HG03342 (cell line): ENCODE results near the gene OR2K2.
"Not testable (repeated sequence)": the region's sequence is repeated elsewhere in the genome, so short reads cannot be mapped to it uniquely, and the experiment has no call there.

ENCODE experiments used
- ATAC-seq: cut with Tn5 transposase; IDR thresholded peaks from one replicate; pipeline ENCODE4 v1.9.1; 2021; ENCODE audit warnings: mild to moderate bottlenecking, moderate library complexity; ENCODE audit not compliant: unreplicated experiment

Gene OR2K2

GRCh38 chr9:111298731-111299598 is 31.1 kb downstream of the OR2K2 start:
- ATAC-seq: peak; percentile 70

GRCh38 chr9:111298111-111298510 is 31.9 kb downstream of the OR2K2 start:
- ATAC-seq: no peak

- ATAC-seq: no peak
Measured at GRCh38 chr9:111297066-111297824, 32.8 kb downstream of the OR2K2 start.

GRCh38 chr9:111294691-111295451 is 35.2 kb downstream of the OR2K2 start:
- ATAC-seq: no peak

GRCh38 chr9:111287127-111287526 is 42.9 kb downstream of the OR2K2 start:
- ATAC-seq: no peak

- ATAC-seq: no peak
Measured at GRCh38 chr9:111284703-111285102, 45.3 kb downstream of the OR2K2 start.

- no peak for ATAC-seq
Measured at GRCh38 chr9:111282845-111283244, 47.2 kb downstream of the OR2K2 start.

- ATAC-seq: not testable (repeated sequence)
Measured at GRCh38 chr9:111280795-111281194, 49.2 kb downstream of the OR2K2 start.
